ENCODE results near the gene TBC1D1. TPM values are rescaled to one million over a fixed set of nuclear protein-coding genes. Genes with fewer than 3 reads are reported as not detected.

Gene TBC1D1
- total RNA-seq, 2 donors from 2014 or later, result 55.3 to 77.4 TPM

- intact Hi-C loops (cut with DNase I), result no loop called here
- Histone ChIP-seq H3K27me3 (no peaks in the 10 kb centered on the region), H3K4me1 (no peaks in the 10 kb centered on the region), H3K4me3 (no peak overlapping the region), H3K27ac (no peak overlapping the region), H3K9ac (ENCODE audit: low read depth in 2 of 2, low read length in 2 of 2) (no peak overlapping the region), H3K36me3 (no peaks in the 10 kb centered on the region), H3K9me3 (no peaks in the 10 kb centered on the region)
- TF ChIP-seq, protein P1, sequence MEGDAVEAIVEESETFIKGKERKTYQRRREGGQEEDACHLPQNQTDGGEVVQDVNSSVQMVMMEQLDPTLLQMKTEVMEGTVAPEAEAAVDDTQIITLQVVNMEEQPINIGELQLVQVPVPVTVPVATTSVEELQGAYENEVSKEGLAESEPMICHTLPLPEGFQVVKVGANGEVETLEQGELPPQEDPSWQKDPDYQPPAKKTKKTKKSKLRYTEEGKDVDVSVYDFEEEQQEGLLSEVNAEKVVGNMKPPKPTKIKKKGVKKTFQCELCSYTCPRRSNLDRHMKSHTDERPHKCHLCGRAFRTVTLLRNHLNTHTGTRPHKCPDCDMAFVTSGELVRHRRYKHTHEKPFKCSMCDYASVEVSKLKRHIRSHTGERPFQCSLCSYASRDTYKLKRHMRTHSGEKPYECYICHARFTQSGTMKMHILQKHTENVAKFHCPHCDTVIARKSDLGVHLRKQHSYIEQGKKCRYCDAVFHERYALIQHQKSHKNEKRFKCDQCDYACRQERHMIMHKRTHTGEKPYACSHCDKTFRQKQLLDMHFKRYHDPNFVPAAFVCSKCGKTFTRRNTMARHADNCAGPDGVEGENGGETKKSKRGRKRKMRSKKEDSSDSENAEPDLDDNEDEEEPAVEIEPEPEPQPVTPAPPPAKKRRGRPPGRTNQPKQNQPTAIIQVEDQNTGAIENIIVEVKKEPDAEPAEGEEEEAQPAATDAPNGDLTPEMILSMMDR (IDR thresholded peaks at IDR 0.05), result no peak
- no peak for DNase-seq
These were observed 46.1 kb downstream of the TBC1D1 start for GRCh38 chr4:37936889-37937498.

GRCh38 chr4:37938208-37938607, 47.3 kb downstream of the TBC1D1 start:
- Histone ChIP-seq H3K36me3 (no peaks in the 10 kb centered on the region), H3K27ac (no peak overlapping the region), H3K9me3 (no peaks in the 10 kb centered on the region), H3K4me3 (no peak overlapping the region), H3K4me1 (no peaks in the 10 kb centered on the region), H3K9ac (ENCODE audit: low read depth in 2 of 2, low read length in 2 of 2) (no peak overlapping the region), H3K27me3 (no peaks in the 10 kb centered on the region)
- intact Hi-C loops (cut with DNase I), result no loop called here
- DNase-seq, result no peak
- TF ChIP-seq, protein P1 (IDR thresholded peaks at IDR 0.05), result no peak

GRCh38 chr4:37946503-37947179, 55.8 kb downstream of the TBC1D1 start:
- intact Hi-C loops (cut with DNase I), result no loop called here
- DNase-seq, result no peak
- TF ChIP-seq, protein P1 (IDR thresholded peaks at IDR 0.05), result no peak
- no peak overlapping the region for H3K9ac ChIP-seq (ENCODE audit: low read depth in 2 of 2, low read length in 2 of 2)
- H3K4me1 ChIP-seq, result no peaks in the 10 kb centered on the region
- H3K27ac ChIP-seq, result no peak overlapping the region
- H3K9me3 ChIP-seq, result no peaks in the 10 kb centered on the region
- no peak overlapping the region for H3K4me3 ChIP-seq
- H3K36me3 ChIP-seq, result no peaks in the 10 kb centered on the region
- no peaks in the 10 kb centered on the region for H3K27me3 ChIP-seq

DNA sequence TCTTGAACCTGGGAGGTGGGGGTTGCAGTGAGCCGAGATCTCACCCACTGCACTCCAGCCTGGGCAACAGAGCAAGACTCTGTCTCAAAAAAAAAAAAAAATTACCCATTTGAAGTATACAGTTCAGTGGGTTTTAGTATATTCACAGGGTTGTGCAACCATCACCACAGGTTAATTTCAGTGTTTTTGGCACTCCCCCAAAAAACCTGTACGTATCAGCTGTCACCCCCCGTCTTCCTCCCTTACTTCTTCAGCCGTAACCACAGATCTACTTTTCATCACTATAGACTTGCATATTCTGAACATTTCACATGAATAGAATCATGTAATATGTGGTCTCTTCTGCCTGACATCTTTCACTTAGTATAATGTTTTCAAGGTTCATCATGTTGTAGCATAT, 57.7 kb downstream of the TBC1D1 start:
- H3K9ac ChIP-seq (ENCODE audit: low read depth in 2 of 2, low read length in 2 of 2), result no peak overlapping the region
- TF ChIP-seq, protein P1 (IDR thresholded peaks at IDR 0.05), result no peak
- H3K27me3 ChIP-seq, result no peaks in the 10 kb centered on the region
- intact Hi-C loops (cut with DNase I), result no loop called here
- H3K4me1 ChIP-seq, result no peaks in the 10 kb centered on the region
- H3K9me3 ChIP-seq, result no peaks in the 10 kb centered on the region
- H3K27ac ChIP-seq, result no peak overlapping the region
- H3K4me3 ChIP-seq, result no peak overlapping the region
- no peaks in the 10 kb centered on the region for H3K36me3 ChIP-seq
- DNase-seq, result no peak

- no peak overlapping the region for H3K9ac ChIP-seq (ENCODE audit: low read depth in 2 of 2, low read length in 2 of 2)
- TF ChIP-seq, protein P1 (IDR thresholded peaks at IDR 0.05), result no peak
- H3K36me3 ChIP-seq, result no peaks in the 10 kb centered on the region
- H3K9me3 ChIP-seq, result no peaks in the 10 kb centered on the region
- intact Hi-C loops (cut with DNase I), result no loop called here
- H3K27ac ChIP-seq, result no peak overlapping the region
- no peaks in the 10 kb centered on the region for H3K4me1 ChIP-seq
- no peak for DNase-seq
- no peak overlapping the region for H3K4me3 ChIP-seq
- no peaks in the 10 kb centered on the region for H3K27me3 ChIP-seq
These were observed 58.9 kb downstream of the TBC1D1 start for GRCh38 chr4:37949636-37950426.
